Measurements from ENCODE around the gene TRIP12. TPM values are rescaled to one million over a fixed set of nuclear protein-coding genes. Genes with fewer than 3 reads are reported as not detected.

The TRIP12 gene
- total RNA-seq, 1 experiment from 2014 or later: 175 TPM

DNA sequence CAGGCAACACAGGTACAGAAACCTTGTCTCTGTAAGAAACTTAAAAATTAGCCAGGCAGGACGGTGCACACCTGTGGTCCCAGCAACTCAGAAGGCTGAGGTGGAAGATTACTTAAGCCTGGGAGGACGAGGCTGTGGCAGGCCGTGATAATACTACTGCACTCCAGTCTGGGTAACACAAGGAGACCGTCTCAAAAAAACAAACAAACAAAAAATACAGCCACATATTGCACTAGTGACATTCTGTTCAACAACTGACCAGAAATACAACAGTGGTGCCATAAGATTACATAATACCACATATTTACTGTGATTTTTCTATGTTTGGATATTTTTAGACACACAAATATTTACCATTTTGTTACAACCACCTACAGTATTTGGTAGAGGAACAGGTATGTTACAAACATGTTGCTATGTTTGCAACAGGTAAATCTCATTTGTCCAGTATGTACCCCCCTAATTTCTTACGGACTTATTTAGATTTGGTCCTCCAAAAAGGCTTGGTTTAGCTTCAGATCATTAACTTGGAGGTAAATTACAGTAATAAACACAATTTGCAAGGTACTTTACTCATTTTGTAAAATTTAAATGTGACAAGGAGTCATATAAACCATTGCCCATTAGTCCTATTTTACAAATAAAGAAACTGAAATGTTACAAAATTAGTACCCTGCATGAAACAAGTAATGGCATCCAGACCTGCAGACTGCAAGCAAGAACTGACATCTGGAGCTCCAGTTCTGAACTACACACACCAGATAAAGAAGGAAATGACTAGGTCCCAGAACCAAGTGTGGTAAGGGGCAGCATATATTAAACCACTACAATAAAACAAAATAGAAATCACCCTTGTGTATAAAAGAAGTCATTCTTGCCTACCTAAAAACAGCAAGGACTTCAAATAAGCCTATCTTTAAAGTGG lies 36.8 kb downstream of the TRIP12 start:
- CTCF ChIA-PET: no interaction called here
- no peak for ATAC-seq
- no peaks in the 10 kb centered on the region for H3K9me3 ChIP-seq (ENCODE audit: control insufficient read depth in 1 of 2, insufficient read depth in 1 of 2, low read depth in 1 of 2, low read length in 2 of 2)

More for the DNA sequence above, 36.8 kb downstream of the TRIP12 start:
- Histone ChIP-seq H3K79me2 (ENCODE audit: insufficient read depth, low read length) (peaks cover 86% of the 10 kb centered on the region), H4K20me1 (ENCODE audit: insufficient read depth) (peaks cover 13% of the 10 kb centered on the region; the same call in 1 of the 2 replicates), H2AFZ (ENCODE audit: low read depth, low read length, poor library complexity, severe bottlenecking) (no peak overlapping the region), H3K4me3 (replicated peaks in 1 of 2; ENCODE audit: low read depth in 1 of 2, low read length in 2 of 2) (no peak overlapping the region), H3K27me3 (ENCODE audit: insufficient read depth, low read length) (no peaks in the 10 kb centered on the region), H3K27ac (ENCODE audit: low read depth, low read length) (no peak overlapping the region), H3K4me2 (ENCODE audit: low read length) (no peak overlapping the region), H3K9ac (ENCODE audit: low read length) (no peak overlapping the region), H3K4me1 (ENCODE audit: control insufficient read depth in 1 of 2, insufficient read depth in 2 of 2, low read length in 2 of 2) (peaks cover 0 to 6% of the 10 kb centered on the region in 2 experiments; a peak in 1 of 4 replicates), H3K9me2 (ENCODE audit: insufficient read depth) (no peaks in the 10 kb centered on the region), H3K36me3 (ENCODE audit: control insufficient read depth in 1 of 2, insufficient read depth in 2 of 2, low read length in 2 of 2) (no peaks in the 10 kb centered on the region)
- ChIA-PET RAD21 (ENCODE audit: low non-redundant PET in 1 of 2, low total read pairs in 2 of 2, uncharacterized antibody in 2 of 2, unreplicated experiment in 2 of 2) (no interaction called here), POLR2A (no interaction called here)
- intact Hi-C loops (cut with micrococcal nuclease): no loop called here
- no TSS peak for BruUV-seq (replicated peaks)
- DNase-seq (ENCODE audit: low read depth, low spot score): no peak
- TF ChIP-seq CBX3 (IDR thresholded peaks at IDR 0.05; ENCODE audit: low read depth): no peak
- TF ChIP-seq TCF7L2 (IDR thresholded peaks at IDR 0.05; ENCODE audit: borderline replicate concordance, extremely low read depth, insufficient read depth, insufficient read length): no peak
- TF ChIP-seq POLR2AphosphoS5 (IDR thresholded peaks at IDR 0.05; ENCODE audit: low read depth, low read length): no peak
- TF ChIP-seq, protein P1, sequence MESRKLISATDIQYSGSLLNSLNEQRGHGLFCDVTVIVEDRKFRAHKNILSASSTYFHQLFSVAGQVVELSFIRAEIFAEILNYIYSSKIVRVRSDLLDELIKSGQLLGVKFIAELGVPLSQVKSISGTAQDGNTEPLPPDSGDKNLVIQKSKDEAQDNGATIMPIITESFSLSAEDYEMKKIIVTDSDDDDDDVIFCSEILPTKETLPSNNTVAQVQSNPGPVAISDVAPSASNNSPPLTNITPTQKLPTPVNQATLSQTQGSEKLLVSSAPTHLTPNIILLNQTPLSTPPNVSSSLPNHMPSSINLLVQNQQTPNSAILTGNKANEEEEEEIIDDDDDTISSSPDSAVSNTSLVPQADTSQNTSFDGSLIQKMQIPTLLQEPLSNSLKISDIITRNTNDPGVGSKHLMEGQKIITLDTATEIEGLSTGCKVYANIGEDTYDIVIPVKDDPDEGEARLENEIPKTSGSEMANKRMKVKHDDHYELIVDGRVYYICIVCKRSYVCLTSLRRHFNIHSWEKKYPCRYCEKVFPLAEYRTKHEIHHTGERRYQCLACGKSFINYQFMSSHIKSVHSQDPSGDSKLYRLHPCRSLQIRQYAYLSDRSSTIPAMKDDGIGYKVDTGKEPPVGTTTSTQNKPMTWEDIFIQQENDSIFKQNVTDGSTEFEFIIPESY (IDR thresholded peaks at IDR 0.05; ENCODE audit: extremely low read depth, insufficient replicate concordance, low read length): no peak
- TF ChIP-seq EGR1 (IDR thresholded peaks at IDR 0.05; ENCODE audit: low read depth): no peak
- TF ChIP-seq, protein P2, sequence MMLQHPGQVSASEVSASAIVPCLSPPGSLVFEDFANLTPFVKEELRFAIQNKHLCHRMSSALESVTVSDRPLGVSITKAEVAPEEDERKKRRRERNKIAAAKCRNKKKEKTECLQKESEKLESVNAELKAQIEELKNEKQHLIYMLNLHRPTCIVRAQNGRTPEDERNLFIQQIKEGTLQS (IDR thresholded peaks at IDR 0.05): no peak
- no peak for TF ChIP-seq YY1 (IDR thresholded peaks at IDR 0.05; ENCODE audit: extremely low read depth, insufficient replicate concordance, low read depth, low read length)
- no peak for TF ChIP-seq CEBPB (IDR thresholded peaks at IDR 0.05; ENCODE audit: low read depth)
- TF ChIP-seq POLR2A (IDR thresholded peaks at IDR 0.05; ENCODE audit: borderline replicate concordance, extremely low read depth, insufficient read depth, insufficient read length): no peak
- TF ChIP-seq, protein P3, sequence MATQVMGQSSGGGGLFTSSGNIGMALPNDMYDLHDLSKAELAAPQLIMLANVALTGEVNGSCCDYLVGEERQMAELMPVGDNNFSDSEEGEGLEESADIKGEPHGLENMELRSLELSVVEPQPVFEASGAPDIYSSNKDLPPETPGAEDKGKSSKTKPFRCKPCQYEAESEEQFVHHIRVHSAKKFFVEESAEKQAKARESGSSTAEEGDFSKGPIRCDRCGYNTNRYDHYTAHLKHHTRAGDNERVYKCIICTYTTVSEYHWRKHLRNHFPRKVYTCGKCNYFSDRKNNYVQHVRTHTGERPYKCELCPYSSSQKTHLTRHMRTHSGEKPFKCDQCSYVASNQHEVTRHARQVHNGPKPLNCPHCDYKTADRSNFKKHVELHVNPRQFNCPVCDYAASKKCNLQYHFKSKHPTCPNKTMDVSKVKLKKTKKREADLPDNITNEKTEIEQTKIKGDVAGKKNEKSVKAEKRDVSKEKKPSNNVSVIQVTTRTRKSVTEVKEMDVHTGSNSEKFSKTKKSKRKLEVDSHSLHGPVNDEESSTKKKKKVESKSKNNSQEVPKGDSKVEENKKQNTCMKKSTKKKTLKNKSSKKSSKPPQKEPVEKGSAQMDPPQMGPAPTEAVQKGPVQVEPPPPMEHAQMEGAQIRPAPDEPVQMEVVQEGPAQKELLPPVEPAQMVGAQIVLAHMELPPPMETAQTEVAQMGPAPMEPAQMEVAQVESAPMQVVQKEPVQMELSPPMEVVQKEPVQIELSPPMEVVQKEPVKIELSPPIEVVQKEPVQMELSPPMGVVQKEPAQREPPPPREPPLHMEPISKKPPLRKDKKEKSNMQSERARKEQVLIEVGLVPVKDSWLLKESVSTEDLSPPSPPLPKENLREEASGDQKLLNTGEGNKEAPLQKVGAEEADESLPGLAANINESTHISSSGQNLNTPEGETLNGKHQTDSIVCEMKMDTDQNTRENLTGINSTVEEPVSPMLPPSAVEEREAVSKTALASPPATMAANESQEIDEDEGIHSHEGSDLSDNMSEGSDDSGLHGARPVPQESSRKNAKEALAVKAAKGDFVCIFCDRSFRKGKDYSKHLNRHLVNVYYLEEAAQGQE (IDR thresholded peaks at IDR 0.05; ENCODE audit: low read depth): no peak
- TF ChIP-seq, protein P4, sequence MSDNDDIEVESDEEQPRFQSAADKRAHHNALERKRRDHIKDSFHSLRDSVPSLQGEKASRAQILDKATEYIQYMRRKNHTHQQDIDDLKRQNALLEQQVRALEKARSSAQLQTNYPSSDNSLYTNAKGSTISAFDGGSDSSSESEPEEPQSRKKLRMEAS (IDR thresholded peaks at IDR 0.05): no peak
